AG09309 (cell line): ENCODE results near the gene NRG3.

Experiments used
- DNase-seq: peaks from one replicate; pipeline ENCODE4 v3.0.0-alpha.2; 2010; ENCODE audit warnings: low read depth
- H3K4me3 ChIP-seq: 2 replicates; pipeline ENCODE4 v1.5.1; 2011; ENCODE audit warnings: mild to moderate bottlenecking, low read depth, low read length, moderate library complexity; ENCODE audit not compliant: control insufficient read depth
- CTCF ChIP-seq: IDR thresholded peaks from 2 replicates; pipeline ENCODE4 v1.5.1; 2011; ENCODE audit warnings: mild to moderate bottlenecking, low read depth, low read length, inconsistent platforms; ENCODE audit not compliant: insufficient read depth, control insufficient read depth; ENCODE audit errors: missing control alignments

Gene NRG3

GRCh38 chr10:82176587-82176986 is 301.6 kb downstream of the NRG3 start:
- H3K4me3 ChIP-seq, result no peak overlapping the region
- TF ChIP-seq CTCF, result no peak
- DNase-seq, result no peak

GRCh38 chr10:82190432-82191260 is 315.7 kb downstream of the NRG3 start:
- H3K4me3 ChIP-seq, result no peak overlapping the region
- no peak for DNase-seq
- no peak for TF ChIP-seq CTCF

- DNase-seq, result no peak
- H3K4me3 ChIP-seq, result no peak overlapping the region
- TF ChIP-seq CTCF, result no peak
Observed at GRCh38 chr10:82191653-82192052, 316.7 kb downstream of the NRG3 start.

- no peak for TF ChIP-seq CTCF
- no peak overlapping the region for H3K4me3 ChIP-seq
- no peak for DNase-seq
Observed at GRCh38 chr10:82192665-82193064, 317.7 kb downstream of the NRG3 start.

- H3K4me3 ChIP-seq, result no peak overlapping the region
- no peak for DNase-seq
- no peak for TF ChIP-seq CTCF
Observed at GRCh38 chr10:82194419-82194818, 319.4 kb downstream of the NRG3 start.

- TF ChIP-seq CTCF, result no peak
- no peak overlapping the region for H3K4me3 ChIP-seq
- DNase-seq, result no peak
Observed at GRCh38 chr10:82206831-82207230, 331.8 kb downstream of the NRG3 start.
